ENCODE results near the gene KMT2C.

Gene KMT2C

GRCh38 chr7:152370297-152370696 lies 65.5 kb downstream of the KMT2C start:
- Histone ChIP-seq H3K27ac (ENCODE audit: low read length) (no peak overlapping the region), H4K20me1 (ENCODE audit: insufficient read depth, low read length) (peaks cover 43% of the 10 kb centered on the region), H3K79me2 (ENCODE audit: low read length) (peaks cover 99% of the 10 kb centered on the region)

GRCh38 chr7:152369518-152369917 lies 66.3 kb downstream of the KMT2C start:
- no peaks in the 10 kb centered on the region for H3K9me3 ChIP-seq (replicated peaks; ENCODE audit: insufficient read depth, low read length)
- no peak overlapping the region for H3K27ac ChIP-seq (ENCODE audit: low read length)
- H3F3A ChIP-seq (ENCODE audit: insufficient read depth, low read length), result no peaks in the 10 kb centered on the region
- TF ChIP-seq CTCF (IDR thresholded peaks at IDR 0.05; ENCODE audit: low read length) (no peak), EZH2phosphoT487 (IDR thresholded peaks at IDR 0.05; ENCODE audit: low read length) (no peak), EZH2 (optimal IDR thresholded peaks at IDR 0.05; ENCODE audit: low read depth, low read length) (no peak)
- no peak overlapping the region for H3K9ac ChIP-seq (ENCODE audit: low read length)
- H4K20me1 ChIP-seq (ENCODE audit: insufficient read depth, low read length), result peaks cover 46% of the 10 kb centered on the region
- no peak overlapping the region for H3K4me2 ChIP-seq (ENCODE audit: low read depth, low read length)
- no peak for DNase-seq
- no peak overlapping the region for H2AFZ ChIP-seq (ENCODE audit: low read length)
- H3K36me3 ChIP-seq (replicated peaks; ENCODE audit: insufficient read depth, low read length), result 0 out of 2 replicates have a peak, but pooled peaks cover 5% of the 10 kb centered on the region
- no peaks in the 10 kb centered on the region for H3K27me3 ChIP-seq (replicated peaks; ENCODE audit: insufficient read depth, low read length)
- H3K79me2 ChIP-seq (ENCODE audit: low read length), result peaks cover 99% of the 10 kb centered on the region
- 0 out of 2 replicates have a peak, but pooled peaks cover 3% of the 10 kb centered on the region for H3K4me1 ChIP-seq (ENCODE audit: low read length)
- H3K4me3 ChIP-seq (ENCODE audit: low read length), result no peak overlapping the region
- H3K9me2 ChIP-seq (replicated peaks; ENCODE audit: insufficient read depth, low read length), result no peaks in the 10 kb centered on the region

More at GRCh38 chr7:152370297-152370696, 65.5 kb downstream of the KMT2C start:
- DNase-seq, result no peak
- H3K4me3 ChIP-seq (ENCODE audit: low read length), result no peak overlapping the region
- 0 out of 2 replicates have a peak, but pooled peaks cover 5% of the 10 kb centered on the region for H3K36me3 ChIP-seq (replicated peaks; ENCODE audit: insufficient read depth, low read length)
- no peaks in the 10 kb centered on the region for H3K27me3 ChIP-seq (replicated peaks; ENCODE audit: insufficient read depth, low read length)
- H3K4me1 ChIP-seq (ENCODE audit: low read length), result 0 out of 2 replicates have a peak, but pooled peaks cover 3% of the 10 kb centered on the region
- H3K9me2 ChIP-seq (replicated peaks; ENCODE audit: insufficient read depth, low read length), result no peaks in the 10 kb centered on the region
- no peaks in the 10 kb centered on the region for H3F3A ChIP-seq (ENCODE audit: insufficient read depth, low read length)
- no peak overlapping the region for H2AFZ ChIP-seq (ENCODE audit: low read length)
- no peak overlapping the region for H3K9ac ChIP-seq (ENCODE audit: low read length)
- TF ChIP-seq CTCF (IDR thresholded peaks at IDR 0.05; ENCODE audit: low read length) (no peak), EZH2phosphoT487 (IDR thresholded peaks at IDR 0.05; ENCODE audit: low read length) (no peak), EZH2 (optimal IDR thresholded peaks at IDR 0.05; ENCODE audit: low read depth, low read length) (no peak)
- no peak overlapping the region for H3K4me2 ChIP-seq (ENCODE audit: low read depth, low read length)
- no peaks in the 10 kb centered on the region for H3K9me3 ChIP-seq (replicated peaks; ENCODE audit: insufficient read depth, low read length)

- no peaks in the 10 kb centered on the region for H3K9me3 ChIP-seq (replicated peaks; ENCODE audit: insufficient read depth, low read length)
- H4K20me1 ChIP-seq (ENCODE audit: insufficient read depth, low read length), result peaks cover 54% of the 10 kb centered on the region
- no peak overlapping the region for H3K4me3 ChIP-seq (ENCODE audit: low read length)
- no peak for DNase-seq
- no peaks in the 10 kb centered on the region for H3K27me3 ChIP-seq (replicated peaks; ENCODE audit: insufficient read depth, low read length)
- H2AFZ ChIP-seq (ENCODE audit: low read length), result no peak overlapping the region
- H3F3A ChIP-seq (ENCODE audit: insufficient read depth, low read length), result no peaks in the 10 kb centered on the region
- H3K27ac ChIP-seq (ENCODE audit: low read length), result no peak overlapping the region
- H3K79me2 ChIP-seq (ENCODE audit: low read length), result peaks cover 100% of the 10 kb centered on the region
- H3K9ac ChIP-seq (ENCODE audit: low read length), result no peak overlapping the region
- 0 out of 2 replicates have a peak, but pooled peaks cover 7% of the 10 kb centered on the region for H3K4me1 ChIP-seq (ENCODE audit: low read length)
- H3K4me2 ChIP-seq (ENCODE audit: low read depth, low read length), result no peak overlapping the region
- no peaks in the 10 kb centered on the region for H3K36me3 ChIP-seq (replicated peaks; ENCODE audit: insufficient read depth, low read length)
- no peaks in the 10 kb centered on the region for H3K9me2 ChIP-seq (replicated peaks; ENCODE audit: insufficient read depth, low read length)
- no peak for TF ChIP-seq EZH2 (optimal IDR thresholded peaks at IDR 0.05; ENCODE audit: low read depth, low read length)
- TF ChIP-seq CTCF (IDR thresholded peaks at IDR 0.05; ENCODE audit: low read length), result no peak
- TF ChIP-seq EZH2phosphoT487 (IDR thresholded peaks at IDR 0.05; ENCODE audit: low read length), result no peak
Measured at GRCh38 chr7:152367170-152367569, 68.6 kb downstream of the KMT2C start.
